ENCODE measurements around the gene NRIP1.
A peak's percentile ranks its signal among the peaks of the same experiment; 100 is the strongest.

Gene NRIP1

GRCh38 chr21:15029077-15029476 lies 35.7 kb downstream of the NRIP1 start:
- TF ChIP-seq, protein P1, sequence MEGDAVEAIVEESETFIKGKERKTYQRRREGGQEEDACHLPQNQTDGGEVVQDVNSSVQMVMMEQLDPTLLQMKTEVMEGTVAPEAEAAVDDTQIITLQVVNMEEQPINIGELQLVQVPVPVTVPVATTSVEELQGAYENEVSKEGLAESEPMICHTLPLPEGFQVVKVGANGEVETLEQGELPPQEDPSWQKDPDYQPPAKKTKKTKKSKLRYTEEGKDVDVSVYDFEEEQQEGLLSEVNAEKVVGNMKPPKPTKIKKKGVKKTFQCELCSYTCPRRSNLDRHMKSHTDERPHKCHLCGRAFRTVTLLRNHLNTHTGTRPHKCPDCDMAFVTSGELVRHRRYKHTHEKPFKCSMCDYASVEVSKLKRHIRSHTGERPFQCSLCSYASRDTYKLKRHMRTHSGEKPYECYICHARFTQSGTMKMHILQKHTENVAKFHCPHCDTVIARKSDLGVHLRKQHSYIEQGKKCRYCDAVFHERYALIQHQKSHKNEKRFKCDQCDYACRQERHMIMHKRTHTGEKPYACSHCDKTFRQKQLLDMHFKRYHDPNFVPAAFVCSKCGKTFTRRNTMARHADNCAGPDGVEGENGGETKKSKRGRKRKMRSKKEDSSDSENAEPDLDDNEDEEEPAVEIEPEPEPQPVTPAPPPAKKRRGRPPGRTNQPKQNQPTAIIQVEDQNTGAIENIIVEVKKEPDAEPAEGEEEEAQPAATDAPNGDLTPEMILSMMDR (IDR thresholded peaks at IDR 0.05; ENCODE audit: low read depth, low read length, missing control alignments), result no peak
- no peak overlapping the region for H3K4me3 ChIP-seq (ENCODE audit: low read depth, low read length)
- H3K36me3 ChIP-seq (replicated peaks), result peaks cover 19% of the 10 kb centered on the region
- in situ Hi-C loops (cut with HindIII; ENCODE audit: low pct_ligation_motif_present, low sequenced_read_pairs), result no loop called here
- H3K27ac ChIP-seq, result no peak overlapping the region
- no peaks in the 10 kb centered on the region for H3K27me3 ChIP-seq (replicated peaks)
- no peak for DNase-seq

DNA sequence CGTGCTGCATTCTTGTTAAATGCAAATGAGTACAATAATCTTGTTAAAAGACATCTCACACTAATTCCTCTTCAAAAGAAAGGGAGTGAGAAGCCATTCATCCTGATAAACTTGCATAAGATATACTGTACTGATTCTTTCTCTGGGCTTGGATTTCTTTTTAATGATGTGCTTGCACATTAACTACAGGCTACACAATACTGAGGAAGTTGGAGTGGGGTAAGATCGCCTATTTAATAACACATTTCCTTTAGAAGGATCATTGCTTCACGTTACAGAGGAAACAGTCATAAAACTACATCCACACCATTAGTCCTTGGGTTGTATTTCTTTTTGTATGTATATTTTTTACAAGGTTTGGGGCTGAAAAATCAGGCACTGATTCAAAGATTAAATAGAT lies 36.6 kb downstream of the NRIP1 start:
- no peak overlapping the region for H3K4me3 ChIP-seq (ENCODE audit: low read depth, low read length)
- no peak overlapping the region for H3K27ac ChIP-seq
- TF ChIP-seq, protein P1 (IDR thresholded peaks at IDR 0.05; ENCODE audit: low read depth, low read length, missing control alignments), result no peak
- H3K36me3 ChIP-seq (replicated peaks), result peaks cover 19% of the 10 kb centered on the region
- DNase-seq, result no peak
- in situ Hi-C loops (cut with HindIII; ENCODE audit: low pct_ligation_motif_present, low sequenced_read_pairs), result no loop called here
- no peaks in the 10 kb centered on the region for H3K27me3 ChIP-seq (replicated peaks)

GRCh38 chr21:15027056-15027455 lies 37.7 kb downstream of the NRIP1 start:
- in situ Hi-C loops (cut with HindIII; ENCODE audit: low pct_ligation_motif_present, low sequenced_read_pairs), result no loop called here
- TF ChIP-seq, protein P1 (IDR thresholded peaks at IDR 0.05; ENCODE audit: low read depth, low read length, missing control alignments), result no peak
- H3K4me3 ChIP-seq (ENCODE audit: low read depth, low read length), result no peak overlapping the region
- H3K27me3 ChIP-seq (replicated peaks), result no peaks in the 10 kb centered on the region
- no peak for DNase-seq
- H3K36me3 ChIP-seq (replicated peaks), result peaks cover 19% of the 10 kb centered on the region
- H3K27ac ChIP-seq, result no peak overlapping the region

- H3K27me3 ChIP-seq (replicated peaks), result no peaks in the 10 kb centered on the region
- H3K27ac ChIP-seq, result no peak overlapping the region
- in situ Hi-C loops (cut with HindIII; ENCODE audit: low pct_ligation_motif_present, low sequenced_read_pairs), result no loop called here
These were observed 38.4 kb downstream of the NRIP1 start for GRCh38 chr21:15026370-15026769.

DNA sequence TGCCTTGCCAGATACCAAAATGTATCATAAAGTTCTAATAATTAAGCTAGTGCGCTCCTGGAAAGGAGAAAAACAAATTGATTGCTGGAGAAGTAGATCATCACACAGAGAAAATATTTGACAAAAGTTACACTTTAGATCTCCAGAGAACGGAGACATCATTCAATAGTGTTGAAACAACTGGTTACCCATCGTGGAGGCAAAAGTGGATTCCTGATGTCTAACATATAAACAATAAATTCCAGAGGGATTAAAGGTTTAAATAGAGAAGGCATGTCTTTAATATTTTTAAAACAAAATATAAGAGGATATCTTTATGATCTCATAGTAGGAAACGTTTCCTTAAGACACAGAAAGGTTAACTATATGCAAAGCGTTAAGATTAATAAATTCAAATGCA lies 41.0 kb downstream of the NRIP1 start:
- Histone ChIP-seq H3K27ac (peak overlapping the region; percentile 16), H3K36me3 (replicated peaks) (peaks cover 7% of the 10 kb centered on the region), H3K4me3 (ENCODE audit: low read depth, low read length) (no peak overlapping the region), H3K27me3 (replicated peaks) (no peaks in the 10 kb centered on the region)
- TF ChIP-seq, protein P1 (IDR thresholded peaks at IDR 0.05; ENCODE audit: low read depth, low read length, missing control alignments), result no peak
- in situ Hi-C loops (cut with HindIII; ENCODE audit: low pct_ligation_motif_present, low sequenced_read_pairs), result no loop called here
- DNase-seq, result no peak

More at GRCh38 chr21:15026370-15026769, 38.4 kb downstream of the NRIP1 start:
- H3K4me3 ChIP-seq (ENCODE audit: low read depth, low read length), result no peak overlapping the region
- TF ChIP-seq, protein P1 (IDR thresholded peaks at IDR 0.05; ENCODE audit: low read depth, low read length, missing control alignments), result no peak
- DNase-seq, result no peak
- peaks cover 19% of the 10 kb centered on the region for H3K36me3 ChIP-seq (replicated peaks)

DNA sequence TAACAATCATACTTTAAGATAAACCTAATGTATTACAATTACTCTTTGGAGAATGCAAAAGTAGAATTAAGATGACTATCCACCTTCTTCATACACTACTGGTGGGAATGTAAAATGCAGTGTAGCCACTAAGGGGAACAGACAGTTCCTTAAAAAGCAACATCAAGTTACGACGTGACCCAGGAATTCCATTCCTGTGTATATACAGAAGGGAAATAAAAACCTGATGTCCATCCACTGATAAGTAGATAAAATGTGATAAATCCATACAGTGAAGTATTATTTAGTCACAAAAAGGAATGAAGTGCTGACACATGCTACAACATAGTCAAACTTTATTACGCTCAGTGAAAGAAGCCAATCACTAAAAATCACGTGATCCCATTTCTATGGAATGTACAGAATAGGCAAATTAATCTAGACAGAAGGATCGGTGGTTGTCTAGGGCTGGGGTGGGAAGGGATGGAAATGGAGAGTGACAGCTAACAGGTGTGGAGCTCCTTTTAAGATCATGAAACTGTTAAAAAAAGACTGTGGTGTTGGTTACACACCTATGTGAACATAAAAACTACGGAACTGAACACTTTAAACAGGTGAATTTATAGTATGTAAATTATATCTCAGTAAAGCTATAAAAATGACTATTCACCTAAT lies 42.1 kb downstream of the NRIP1 start:
- TF ChIP-seq, protein P1 (IDR thresholded peaks at IDR 0.05; ENCODE audit: low read depth, low read length, missing control alignments), result no peak
- no peak overlapping the region for H3K4me3 ChIP-seq (ENCODE audit: low read depth, low read length)
- in situ Hi-C loops (cut with HindIII; ENCODE audit: low pct_ligation_motif_present, low sequenced_read_pairs), result no loop called here
- H3K27me3 ChIP-seq (replicated peaks), result no peaks in the 10 kb centered on the region
- no peak overlapping the region for H3K27ac ChIP-seq
- DNase-seq, result no peak
- H3K36me3 ChIP-seq (replicated peaks), result peaks cover 4% of the 10 kb centered on the region

Data from brain microvascular endothelial cell (primary cell).